HepG2 (cell line): ENCODE data around the gene GMPR. TPM values are rescaled to one million over a fixed set of nuclear protein-coding genes. Genes with fewer than 3 reads are reported as not detected.
A peak's percentile ranks its signal among the peaks of the same experiment; 100 is the strongest.

Experiments used
- ATAC-seq: fragments of 200-7000 bp; cut with Tn5 transposase; 3 replicates; pipeline ENCODE4 v1.9.1; 2020; ENCODE audit warnings: mild to moderate bottlenecking, moderate library complexity
- BruUV-seq: library from RNA; stranded (reverse); fragments of 400-500 nt; replicated peaks from 2 replicates; lab custom pipeline; 2021; lab: Mats Ljungman, UMichigan
- CTCF ChIA-PET: fragments of 300-600 bp; formaldehyde crosslinking; extraction: SDS; loops from one replicate; lab custom pipeline; 2021; ENCODE audit warnings: low total read pairs, inconsistent platforms, low intra/inter-chr PET ratio; lab: Yijun Ruan, JAX
- POLR2A ChIA-PET: fragments of 350-600 bp; sonication (Branson Sonifier 250); formaldehyde crosslinking; loops from one replicate; lab custom pipeline; 2020; ENCODE audit warnings: antibody characterized with exemption, inconsistent platforms; lab: Yijun Ruan, JAX
- DNase-seq: peaks from one replicate; pipeline ENCODE4 v3.0.0-alpha.2; 2015; ENCODE audit warnings: low spot score
- FAIRE-seq: peaks from 3 replicates; lab custom pipeline; 2011; peaks lifted over from hg19 to GRCh38; lab: Jason Lieb, UNC
- H2AFZ ChIP-seq: one replicate; pipeline ENCODE4 v1.6.1; 2011; ENCODE audit warnings: low read length, inconsistent platforms
- H3K27ac ChIP-seq: fragments of 300-600 bp; 3 replicates; pipeline ENCODE4 v1.8.0; 2011; ENCODE audit warnings: mixed run types, mild to moderate bottlenecking, mixed read lengths, low read length, inconsistent platforms; ENCODE audit not compliant: insufficient read depth; ENCODE audit errors: extremely low read length
- H3K27me3 ChIP-seq, 2 experiments: fragments of 200-600 bp in 1 of 2; 2 replicates in 1 of 2; 3 replicates in 1 of 2; pipeline versions ENCODE4 v1.6.0 to v1.8.0; 2011; ENCODE audit warnings: low read length in 2 of 2, mild to moderate bottlenecking in 2 of 2, moderate library complexity in 2 of 2, inconsistent platforms in 1 of 2; ENCODE audit not compliant: insufficient read depth in 2 of 2, control insufficient read depth in 1 of 2
- H3K36me3 ChIP-seq, 2 experiments: fragments of 200-600 bp in 1 of 2; replicated peaks in 1 of 2; 2 replicates in 1 of 2; 3 replicates in 1 of 2; pipeline versions ENCODE4 v1.5.1 to v1.8.0; 2011; ENCODE audit warnings: low read length in 2 of 2, inconsistent platforms in 1 of 2; ENCODE audit not compliant: insufficient read depth in 2 of 2, control insufficient read depth in 1 of 2
- H3K4me1 ChIP-seq: 2 replicates; pipeline ENCODE4 v1.5.1; 2012; ENCODE audit warnings: low read length, inconsistent platforms; ENCODE audit not compliant: insufficient read depth
- H3K4me2 ChIP-seq: 2 replicates; pipeline ENCODE4 v1.6.0; 2011; ENCODE audit warnings: low read depth, low read length, inconsistent platforms
- H3K4me3 ChIP-seq, 3 experiments: fragments of 200-600 bp in 1 of 3; sonication (generic), shearing (Covaris generic) in 1 of 3; replicated peaks in 1 of 3; 2 replicates each; pipeline ENCODE4 v1.5.1; 2011 to 2016; ENCODE audit warnings: low read length in 3 of 3, inconsistent platforms in 2 of 3, low read depth in 2 of 3, mild to moderate bottlenecking in 2 of 3, control low read depth in 1 of 3, mixed read lengths in 1 of 3; ENCODE audit not compliant: insufficient read depth in 1 of 3
- H3K79me2 ChIP-seq: one replicate; pipeline ENCODE4 v1.6.1; 2011; ENCODE audit warnings: low read length, inconsistent platforms; ENCODE audit not compliant: insufficient read depth
- H3K9ac ChIP-seq: 2 replicates; pipeline ENCODE4 v1.6.0; 2011; ENCODE audit warnings: mild to moderate bottlenecking, low read depth, low read length, inconsistent platforms; ENCODE audit not compliant: insufficient read depth
- H3K9me3 ChIP-seq: 2 replicates; pipeline ENCODE4 v1.5.1; 2012; ENCODE audit warnings: mild to moderate bottlenecking, low read length
- H4K20me1 ChIP-seq: 2 replicates; pipeline ENCODE4 v1.6.0; 2011; ENCODE audit warnings: inconsistent platforms, mild to moderate bottlenecking, low read length, moderate library complexity; ENCODE audit not compliant: insufficient read depth
- EHMT2 ChIP-seq: fragments of 200-600 bp; sonication (generic); IDR thresholded peaks from 2 replicates; pipeline ENCODE4 v1.7.0; 2017; ENCODE audit warnings: antibody characterized with exemption, low read depth, low read length, borderline replicate concordance
- GATAD1 ChIP-seq: IDR thresholded peaks from 2 replicates; pipeline ENCODE4 v1.6.1; 2016; ENCODE audit warnings: missing genetic modification reagents, missing compliant biosample characterization
- HNF4G ChIP-seq, 2 experiments: sonication (generic) in 1 of 2; formaldehyde crosslinking in 1 of 2; IDR thresholded peaks; 2 replicates each; pipeline versions ENCODE4 v1.4.0 to v1.6.1; 2011 to 2020; ENCODE audit warnings: borderline replicate concordance in 2 of 2, low read depth in 2 of 2, mild to moderate bottlenecking in 2 of 2, low read length in 1 of 2, missing genetic modification reagents in 1 of 2, moderate library complexity in 1 of 2
- HOXA7 ChIP-seq: sonication (generic); formaldehyde crosslinking; IDR thresholded peaks from 2 replicates; pipeline ENCODE4 v1.8.1; 2022; ENCODE audit warnings: mild to moderate bottlenecking, missing genetic modification reagents, moderate library complexity
- JUND ChIP-seq: sonication (generic); formaldehyde crosslinking; IDR thresholded peaks from 2 replicates; pipeline ENCODE4 v1.8.0; 2022; ENCODE audit warnings: mild to moderate bottlenecking, missing genetic modification reagents
- SRSF9 ChIP-seq: fragments of 200-400 bp; formaldehyde crosslinking; IDR thresholded peaks from 2 replicates; pipeline ENCODE4 v1.6.1; 2018; ENCODE audit warnings: borderline replicate concordance, mild to moderate bottlenecking, low read depth, low read length; ENCODE audit not compliant: insufficient read depth, poor library complexity, severe bottlenecking
- TAF1 ChIP-seq: sonication (generic); formaldehyde crosslinking; IDR thresholded peaks from 2 replicates; pipeline ENCODE4 v1.4.0; 2020; ENCODE audit warnings: missing genetic modification reagents
- ZFP62 ChIP-seq: sonication (generic); formaldehyde crosslinking; IDR thresholded peaks from 2 replicates; pipeline ENCODE4 v1.4.0; 2020; ENCODE audit warnings: missing genetic modification reagents
- ZNF460 ChIP-seq: sonication (generic); formaldehyde crosslinking; IDR thresholded peaks from 2 replicates; pipeline ENCODE4 v1.5.1; 2020; ENCODE audit warnings: missing genetic modification reagents, mild to moderate bottlenecking, borderline replicate concordance
- ZNF572 ChIP-seq: sonication (generic); formaldehyde crosslinking; IDR thresholded peaks from 2 replicates; pipeline ENCODE4 v1.5.1; 2020; ENCODE audit warnings: mild to moderate bottlenecking, missing genetic modification reagents
- WGBS: methylation state at CpG from one replicate; pipeline ENCODE4 v1.1.6; 2017; ENCODE audit warnings: low lambda C conversion rate; 5-methylcytosine and 5-hydroxymethylcytosine counted together
- in situ Hi-C: cut with HindIII; loops from 2 replicates; pipeline ENCODE4 v1.10.0; 2017; ENCODE audit warnings: low pct_unique_long_range_greater_than_20kb; ENCODE audit not compliant: extremely low pct_ligation_motif_present
- intact Hi-C: fragments of 100-400 bp; cut with micrococcal nuclease; formaldehyde crosslinking; loops from one replicate; pipeline ENCODE4 v1.10.0; 2022; ENCODE audit not compliant: unreplicated experiment
- polyA plus RNA-seq, 8 experiments: library from polyadenylated mRNA; depleted of rRNA in 3 of 8; stranded (reverse) in 7 of 8; unstranded in 1 of 8; fragments of >200 nt; fragmentation: Illumina TruSeq in 4 of 8; extraction: Trizol in 4 of 8; gene quantifications; 2 replicates each; pipeline versions ENCODE4 v1.2.1 to v1.2.3, GENCODE V29; 2011 to 2016; ENCODE audit warnings: low read depth in 4 of 8, missing spikeins in 1 of 8, mixed read lengths in 1 of 8; ENCODE audit not compliant: insufficient read depth in 1 of 8
- total RNA-seq, 5 experiments: library from RNA; depleted of rRNA; stranded (reverse); fragments of >200 nt; fragmentation: Illumina TruSeq; extraction: Trizol; gene quantifications; 2 replicates each; pipeline ENCODE4 v1.2.3, GENCODE V29; 2016; ENCODE audit warnings: low read depth in 1 of 5
- TF ChIP-seq, protein P1 (sequence below): sonication (generic); formaldehyde crosslinking; IDR thresholded peaks from 2 replicates; pipeline ENCODE4 v1.5.0; 2020; ENCODE audit warnings: mild to moderate bottlenecking, missing genetic modification reagents
- TF ChIP-seq, protein P2 (sequence below): sonication (generic); formaldehyde crosslinking; IDR thresholded peaks from 2 replicates; pipeline ENCODE4 v1.4.0; 2020; ENCODE audit warnings: missing genetic modification reagents

The GMPR gene
- total and polyA plus RNA-seq, 2 of the 13 experiments (the other 11 are each of a cell fraction or from before 2014, with no cell fraction given), result not detected

DNA sequence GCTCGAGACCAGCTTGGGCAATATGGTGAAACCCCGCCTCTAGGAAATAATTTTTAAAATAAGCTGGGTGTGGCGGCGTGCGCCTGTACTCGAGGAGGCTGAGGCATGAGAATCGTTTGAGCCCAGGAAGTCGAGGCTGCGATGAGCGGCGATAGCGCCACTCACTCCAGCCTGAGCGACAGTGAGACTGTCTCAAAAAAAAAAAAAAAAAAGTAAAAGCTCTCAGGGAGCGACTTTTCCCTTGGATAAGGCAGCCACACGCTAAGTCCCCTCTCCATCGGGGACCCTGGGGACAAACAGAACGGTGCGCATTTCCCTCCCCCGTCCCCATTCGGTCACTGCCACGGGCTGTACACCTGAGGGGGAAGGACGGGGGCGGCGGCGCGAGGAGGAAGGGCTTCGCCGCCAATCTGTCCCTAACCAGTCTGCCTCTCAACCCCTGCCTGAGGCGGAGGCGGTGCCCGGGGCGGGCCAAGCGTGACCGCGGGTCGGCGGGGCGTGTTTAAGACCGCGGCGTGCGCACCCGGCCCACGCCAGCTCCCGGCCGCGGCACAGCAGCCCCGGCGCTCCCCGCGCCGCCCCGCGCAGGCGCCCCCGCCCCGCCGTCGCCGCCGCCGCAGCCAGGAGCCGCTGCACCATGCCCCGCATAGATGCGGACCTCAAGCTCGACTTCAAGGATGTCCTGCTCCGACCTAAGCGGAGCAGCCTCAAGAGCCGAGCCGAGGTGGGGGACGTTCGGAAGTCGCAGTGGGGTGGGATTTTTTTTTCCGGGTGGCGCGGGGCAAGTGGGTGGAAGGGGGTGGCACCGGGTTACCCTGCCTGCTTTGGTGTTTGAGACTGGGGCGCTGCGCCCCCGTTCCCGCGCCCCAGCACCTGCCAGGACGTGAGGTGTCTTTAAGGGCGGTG, at the start of gene GMPR (continued):
- TF ChIP-seq, protein P1, sequence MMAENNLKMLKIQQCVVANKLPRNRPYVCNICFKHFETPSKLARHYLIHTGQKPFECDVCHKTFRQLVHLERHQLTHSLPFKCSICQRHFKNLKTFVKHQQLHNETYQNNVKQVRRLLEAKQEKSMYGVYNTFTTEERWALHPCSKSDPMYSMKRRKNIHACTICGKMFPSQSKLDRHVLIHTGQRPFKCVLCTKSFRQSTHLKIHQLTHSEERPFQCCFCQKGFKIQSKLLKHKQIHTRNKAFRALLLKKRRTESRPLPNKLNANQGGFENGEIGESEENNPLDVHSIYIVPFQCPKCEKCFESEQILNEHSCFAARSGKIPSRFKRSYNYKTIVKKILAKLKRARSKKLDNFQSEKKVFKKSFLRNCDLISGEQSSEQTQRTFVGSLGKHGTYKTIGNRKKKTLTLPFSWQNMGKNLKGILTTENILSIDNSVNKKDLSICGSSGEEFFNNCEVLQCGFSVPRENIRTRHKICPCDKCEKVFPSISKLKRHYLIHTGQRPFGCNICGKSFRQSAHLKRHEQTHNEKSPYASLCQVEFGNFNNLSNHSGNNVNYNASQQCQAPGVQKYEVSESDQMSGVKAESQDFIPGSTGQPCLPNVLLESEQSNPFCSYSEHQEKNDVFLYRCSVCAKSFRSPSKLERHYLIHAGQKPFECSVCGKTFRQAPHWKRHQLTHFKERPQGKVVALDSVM (CRISPR knock-in tag), result 0 out of 2 replicates have a peak, but pooled peaks have one; percentile 26
- TF ChIP-seq GATAD1 (CRISPR knock-in tag), result no peak

DNA sequence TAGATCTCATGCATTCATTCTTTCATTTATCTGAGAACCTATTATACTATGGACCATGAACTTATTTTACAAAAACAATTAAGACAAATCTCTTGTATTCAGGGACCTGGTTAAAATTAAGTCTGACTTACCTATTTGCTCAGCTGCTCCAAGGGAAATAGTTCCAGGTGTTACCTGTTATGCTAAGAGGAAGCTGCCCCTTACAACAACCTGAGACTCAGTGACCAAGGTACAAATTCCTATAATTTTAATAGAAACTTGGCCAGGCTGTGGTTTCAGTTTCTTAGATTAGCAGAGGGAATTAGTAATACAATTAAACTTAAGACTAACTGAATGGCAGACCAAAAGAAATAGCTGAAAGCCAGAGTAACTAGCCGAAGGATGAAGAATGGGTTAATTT, 48.2 kb upstream of the GMPR start:
- CTCF ChIA-PET, result no interaction called here
- in situ Hi-C loops (no loop called here), intact Hi-C loops (no loop called here)
- no peak for ATAC-seq
- H3K27me3 ChIP-seq, result no peaks in the 10 kb centered on the region
- H2AFZ ChIP-seq, result no peak overlapping the region
- no peaks in the 10 kb centered on the region for H4K20me1 ChIP-seq
- H3K4me3 ChIP-seq, result no peak overlapping the region
- H3K9me3 ChIP-seq, result no peaks in the 10 kb centered on the region
- BruUV-seq, result no TSS peak
- TF ChIP-seq HOXA7 (CRISPR knock-in tag), result no peak
- no peak for TF ChIP-seq JUND (CRISPR knock-in tag)
- no peak for TF ChIP-seq HNF4G (IDR thresholded peaks at IDR 0.05; ENCODE audit: borderline replicate concordance, low read depth, low read length)
- no peak for TF ChIP-seq HNF4G (CRISPR knock-in tag; IDR thresholded peaks at IDR 0.05; ENCODE audit: borderline replicate concordance, low read depth)
- TF ChIP-seq, protein P2, sequence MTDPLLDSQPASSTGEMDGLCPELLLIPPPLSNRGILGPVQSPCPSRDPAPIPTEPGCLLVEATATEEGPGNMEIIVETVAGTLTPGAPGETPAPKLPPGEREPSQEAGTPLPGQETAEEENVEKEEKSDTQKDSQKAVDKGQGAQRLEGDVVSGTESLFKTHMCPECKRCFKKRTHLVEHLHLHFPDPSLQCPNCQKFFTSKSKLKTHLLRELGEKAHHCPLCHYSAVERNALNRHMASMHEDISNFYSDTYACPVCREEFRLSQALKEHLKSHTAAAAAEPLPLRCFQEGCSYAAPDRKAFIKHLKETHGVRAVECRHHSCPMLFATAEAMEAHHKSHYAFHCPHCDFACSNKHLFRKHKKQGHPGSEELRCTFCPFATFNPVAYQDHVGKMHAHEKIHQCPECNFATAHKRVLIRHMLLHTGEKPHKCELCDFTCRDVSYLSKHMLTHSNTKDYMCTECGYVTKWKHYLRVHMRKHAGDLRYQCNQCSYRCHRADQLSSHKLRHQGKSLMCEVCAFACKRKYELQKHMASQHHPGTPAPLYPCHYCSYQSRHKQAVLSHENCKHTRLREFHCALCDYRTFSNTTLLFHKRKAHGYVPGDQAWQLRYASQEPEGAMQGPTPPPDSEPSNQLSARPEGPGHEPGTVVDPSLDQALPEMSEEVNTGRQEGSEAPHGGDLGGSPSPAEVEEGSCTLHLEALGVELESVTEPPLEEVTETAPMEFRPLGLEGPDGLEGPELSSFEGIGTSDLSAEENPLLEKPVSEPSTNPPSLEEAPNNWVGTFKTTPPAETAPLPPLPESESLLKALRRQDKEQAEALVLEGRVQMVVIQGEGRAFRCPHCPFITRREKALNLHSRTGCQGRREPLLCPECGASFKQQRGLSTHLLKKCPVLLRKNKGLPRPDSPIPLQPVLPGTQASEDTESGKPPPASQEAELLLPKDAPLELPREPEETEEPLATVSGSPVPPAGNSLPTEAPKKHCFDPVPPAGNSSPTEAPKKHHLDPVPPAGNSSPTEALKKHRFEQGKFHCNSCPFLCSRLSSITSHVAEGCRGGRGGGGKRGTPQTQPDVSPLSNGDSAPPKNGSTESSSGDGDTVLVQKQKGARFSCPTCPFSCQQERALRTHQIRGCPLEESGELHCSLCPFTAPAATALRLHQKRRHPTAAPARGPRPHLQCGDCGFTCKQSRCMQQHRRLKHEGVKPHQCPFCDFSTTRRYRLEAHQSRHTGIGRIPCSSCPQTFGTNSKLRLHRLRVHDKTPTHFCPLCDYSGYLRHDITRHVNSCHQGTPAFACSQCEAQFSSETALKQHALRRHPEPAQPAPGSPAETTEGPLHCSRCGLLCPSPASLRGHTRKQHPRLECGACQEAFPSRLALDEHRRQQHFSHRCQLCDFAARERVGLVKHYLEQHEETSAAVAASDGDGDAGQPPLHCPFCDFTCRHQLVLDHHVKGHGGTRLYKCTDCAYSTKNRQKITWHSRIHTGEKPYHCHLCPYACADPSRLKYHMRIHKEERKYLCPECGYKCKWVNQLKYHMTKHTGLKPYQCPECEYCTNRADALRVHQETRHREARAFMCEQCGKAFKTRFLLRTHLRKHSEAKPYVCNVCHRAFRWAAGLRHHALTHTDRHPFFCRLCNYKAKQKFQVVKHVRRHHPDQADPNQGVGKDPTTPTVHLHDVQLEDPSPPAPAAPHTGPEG, result no peak
- no peak for TF ChIP-seq TAF1 (CRISPR knock-in tag)
- no peak for TF ChIP-seq ZNF572 (CRISPR knock-in tag)
- TF ChIP-seq ZNF460 (CRISPR knock-in tag), result no peak
- no peak for TF ChIP-seq SRSF9
- no peak for TF ChIP-seq ZFP62 (CRISPR knock-in tag)
- TF ChIP-seq EHMT2, result no peak
- no peak for FAIRE-seq
- 43% methylated on average over 1 of the region's 1 CpG for WGBS
- no peak overlapping the region for H3K4me2 ChIP-seq
- no peaks in the 10 kb centered on the region for H3K36me3 ChIP-seq
- POLR2A ChIA-PET, result no interaction called here
- DNase-seq, result no peak
- no peaks in the 10 kb centered on the region for H3K79me2 ChIP-seq
- no peak overlapping the region for H3K9ac ChIP-seq
- peaks cover 10% of the 10 kb centered on the region for H3K4me1 ChIP-seq
- no peak overlapping the region for H3K27ac ChIP-seq
